ENCODE data around the gene NCOA3. TPM values are rescaled to one million over a fixed set of nuclear protein-coding genes. Genes with fewer than 3 reads are reported as not detected.

NCOA3 gene
- total RNA-seq, 1 donor, result 72.8 TPM

GRCh38 chr20:47667531-47668312, 166.0 kb downstream of the NCOA3 start:
- Histone ChIP-seq H3K9me3 (ENCODE audit: low read depth, low read length) (no peaks in the 10 kb centered on the region), H3K4me1 (ENCODE audit: insufficient read depth, low read length) (no peaks in the 10 kb centered on the region), H3K4me3 (ENCODE audit: low read length) (no peak overlapping the region), H3K27me3 (ENCODE audit: insufficient read depth, low read length) (no peaks in the 10 kb centered on the region)

- H3K9me3 ChIP-seq (ENCODE audit: low read depth, low read length), result no peaks in the 10 kb centered on the region
- H3K4me3 ChIP-seq (ENCODE audit: low read length), result no peak overlapping the region
- no peaks in the 10 kb centered on the region for H3K27me3 ChIP-seq (ENCODE audit: insufficient read depth, low read length)
- H3K4me1 ChIP-seq (ENCODE audit: insufficient read depth, low read length), result no peaks in the 10 kb centered on the region
Observed at GRCh38 chr20:47668313-47669151, 166.8 kb downstream of the NCOA3 start.

GRCh38 chr20:47669152-47669425, 167.4 kb downstream of the NCOA3 start:
- no peaks in the 10 kb centered on the region for H3K9me3 ChIP-seq (ENCODE audit: low read depth, low read length)
- H3K27me3 ChIP-seq (ENCODE audit: insufficient read depth, low read length), result no peaks in the 10 kb centered on the region
- H3K4me1 ChIP-seq (ENCODE audit: insufficient read depth, low read length), result no peaks in the 10 kb centered on the region
- H3K4me3 ChIP-seq (ENCODE audit: low read length), result no peak overlapping the region

GRCh38 chr20:47669489-47669888, 167.8 kb downstream of the NCOA3 start:
- Histone ChIP-seq H3K9me3 (ENCODE audit: low read depth, low read length) (no peaks in the 10 kb centered on the region), H3K4me3 (ENCODE audit: low read length) (no peak overlapping the region), H3K4me1 (ENCODE audit: insufficient read depth, low read length) (no peaks in the 10 kb centered on the region), H3K27me3 (ENCODE audit: insufficient read depth, low read length) (no peaks in the 10 kb centered on the region)

- Histone ChIP-seq H3K27me3 (ENCODE audit: insufficient read depth, low read length) (no peaks in the 10 kb centered on the region), H3K4me1 (ENCODE audit: insufficient read depth, low read length) (no peaks in the 10 kb centered on the region), H3K4me3 (ENCODE audit: low read length) (no peak overlapping the region), H3K9me3 (ENCODE audit: low read depth, low read length) (no peaks in the 10 kb centered on the region)
Observed at GRCh38 chr20:47669927-47670890, 168.5 kb downstream of the NCOA3 start.

GRCh38 chr20:47670913-47671312, 169.2 kb downstream of the NCOA3 start:
- H3K4me3 ChIP-seq (ENCODE audit: low read length), result no peak overlapping the region
- no peaks in the 10 kb centered on the region for H3K4me1 ChIP-seq (ENCODE audit: insufficient read depth, low read length)
- no peaks in the 10 kb centered on the region for H3K27me3 ChIP-seq (ENCODE audit: insufficient read depth, low read length)
- H3K9me3 ChIP-seq (ENCODE audit: low read depth, low read length), result no peaks in the 10 kb centered on the region

GRCh38 chr20:47672166-47672565, 170.5 kb downstream of the NCOA3 start:
- Histone ChIP-seq H3K27me3 (ENCODE audit: insufficient read depth, low read length) (no peaks in the 10 kb centered on the region), H3K4me1 (ENCODE audit: insufficient read depth, low read length) (no peaks in the 10 kb centered on the region), H3K9me3 (ENCODE audit: low read depth, low read length) (no peaks in the 10 kb centered on the region), H3K4me3 (ENCODE audit: low read length) (no peak overlapping the region)

GRCh38 chr20:47672886-47673670, 171.4 kb downstream of the NCOA3 start:
- no peak overlapping the region for H3K4me3 ChIP-seq (ENCODE audit: low read length)
- no peaks in the 10 kb centered on the region for H3K4me1 ChIP-seq (ENCODE audit: insufficient read depth, low read length)
- no peaks in the 10 kb centered on the region for H3K9me3 ChIP-seq (ENCODE audit: low read depth, low read length)
- H3K27me3 ChIP-seq (ENCODE audit: insufficient read depth, low read length), result no peaks in the 10 kb centered on the region

GRCh38 chr20:47673671-47673955, 171.9 kb downstream of the NCOA3 start:
- H3K27me3 ChIP-seq (ENCODE audit: insufficient read depth, low read length), result no peaks in the 10 kb centered on the region
- no peak overlapping the region for H3K4me3 ChIP-seq (ENCODE audit: low read length)
- no peaks in the 10 kb centered on the region for H3K9me3 ChIP-seq (ENCODE audit: low read depth, low read length)
- H3K4me1 ChIP-seq (ENCODE audit: insufficient read depth, low read length), result no peaks in the 10 kb centered on the region

- Histone ChIP-seq H3K9me3 (ENCODE audit: low read depth, low read length) (no peaks in the 10 kb centered on the region), H3K4me1 (ENCODE audit: insufficient read depth, low read length) (no peaks in the 10 kb centered on the region), H3K27me3 (ENCODE audit: insufficient read depth, low read length) (no peaks in the 10 kb centered on the region), H3K4me3 (ENCODE audit: low read length) (no peak overlapping the region)
Observed at GRCh38 chr20:47674145-47674544, 172.5 kb downstream of the NCOA3 start.

- no peaks in the 10 kb centered on the region for H3K4me1 ChIP-seq (ENCODE audit: insufficient read depth, low read length)
- no peak overlapping the region for H3K4me3 ChIP-seq (ENCODE audit: low read length)
- no peaks in the 10 kb centered on the region for H3K9me3 ChIP-seq (ENCODE audit: low read depth, low read length)
- H3K27me3 ChIP-seq (ENCODE audit: insufficient read depth, low read length), result no peaks in the 10 kb centered on the region
Observed at GRCh38 chr20:47674686-47675085, 173.0 kb downstream of the NCOA3 start.

GRCh38 chr20:47675190-47676142, 173.8 kb downstream of the NCOA3 start:
- Histone ChIP-seq H3K4me1 (ENCODE audit: insufficient read depth, low read length) (no peaks in the 10 kb centered on the region), H3K27me3 (ENCODE audit: insufficient read depth, low read length) (no peaks in the 10 kb centered on the region), H3K9me3 (ENCODE audit: low read depth, low read length) (no peaks in the 10 kb centered on the region), H3K4me3 (ENCODE audit: low read length) (no peak overlapping the region)

- no peaks in the 10 kb centered on the region for H3K9me3 ChIP-seq (ENCODE audit: low read depth, low read length)
- no peaks in the 10 kb centered on the region for H3K27me3 ChIP-seq (ENCODE audit: insufficient read depth, low read length)
- H3K4me3 ChIP-seq (ENCODE audit: low read length), result no peak overlapping the region
- H3K4me1 ChIP-seq (ENCODE audit: insufficient read depth, low read length), result no peaks in the 10 kb centered on the region
Observed at GRCh38 chr20:47676219-47676721, 174.6 kb downstream of the NCOA3 start.

All from mononuclear cell (primary cell).